ENCODE data around the gene H6PD. TPM values are rescaled to one million over a fixed set of nuclear protein-coding genes. Genes with fewer than 3 reads are reported as not detected.

The H6PD gene
- total and polyA plus RNA-seq, 7 donors = 5.8 to 56.8 (median 23.4) TPM

- ATAC-seq (no peak), DNase-seq (peak in 1 of 2 donors; percentile 27)
- intact Hi-C loops (cut with DNase I) = loop anchor here (2.0 to 5.0 kb wide), 3 partner anchors 189 to 224 kb away; no protein-coding TSS in a partner anchor
- Histone ChIP-seq H3K27ac (no peak overlapping the region), H3K4me1 (peaks cover 42% of the 10 kb centered on the region), H3K27me3 (ENCODE audit: insufficient read depth in 3 of 3, low read length in 2 of 3) (no peaks in the 10 kb centered on the region), H3K4me3 (no peak overlapping the region), H3K9me3 (no peaks in the 10 kb centered on the region), H3K36me3 (ENCODE audit: insufficient read depth in 1 of 2, low read depth in 1 of 2) (peaks cover 0 to 50% of the 10 kb centered on the region in 2 donors)
- 90 to 93% (median 92%) methylated on average over 7 of the region's 7 CpGs for WGBS, 3 donors
- TF ChIP-seq CTCF (IDR thresholded peaks at IDR 0.05) = no peak
These were observed 33.4 kb downstream of the H6PD start for GRCh38 chr1:9267827-9268581.

- 72 to 79% (median 78%) methylated on average over 17 of the region's 17 CpGs for WGBS, 3 donors
- Histone ChIP-seq H3K4me3 (no peak overlapping the region), H3K9me3 (no peaks in the 10 kb centered on the region), H3K36me3 (ENCODE audit: insufficient read depth in 1 of 2, low read depth in 1 of 2) (peaks cover 0 to 39% of the 10 kb centered on the region in 2 donors), H3K27ac (no peak overlapping the region), H3K4me1 (peaks cover 34% of the 10 kb centered on the region), H3K27me3 (ENCODE audit: insufficient read depth in 3 of 3, low read length in 2 of 3) (no peaks in the 10 kb centered on the region)
- DNase-seq = peak in 1 of 2 donors; percentile 43
- ATAC-seq = peak in 1 of 4 donors; percentile 21
- intact Hi-C loops (cut with DNase I) = loop anchor here (5.0 kb wide), 2 partner anchors 188 to 223 kb away; no protein-coding TSS in a partner anchor
- TF ChIP-seq CTCF (IDR thresholded peaks at IDR 0.05) = no peak
These were observed 34.5 kb downstream of the H6PD start for GRCh38 chr1:9269078-9269501.

- 34 to 72% (median 38%) methylated on average over 12 of the region's 12 CpGs for WGBS, 3 donors
- intact Hi-C loops (cut with DNase I) = loop anchor here (5.0 kb wide), 2 partner anchors 188 to 223 kb away; no protein-coding TSS in a partner anchor
- peak in 1 of 2 donors; percentile 67 for DNase-seq
These were observed 35.1 kb downstream of the H6PD start for GRCh38 chr1:9269721-9270120.

GRCh38 chr1:9270290-9270883 is 35.8 kb downstream of the H6PD start:
- ATAC-seq (peak; percentile 34 to 71 (median 67)), DNase-seq (peak in 1 of 2 donors; percentile 86)
- Histone ChIP-seq H3K4me1 (peaks cover 33% of the 10 kb centered on the region), H3K36me3 (ENCODE audit: insufficient read depth in 1 of 2, low read depth in 1 of 2) (peaks cover 0 to 26% of the 10 kb centered on the region in 2 donors), H3K4me3 (no peak overlapping the region), H3K27me3 (ENCODE audit: insufficient read depth in 3 of 3, low read length in 2 of 3) (no peaks in the 10 kb centered on the region), H3K9me3 (no peaks in the 10 kb centered on the region), H3K27ac (peak overlapping the region; percentile 39)
- 36 to 61% (median 42%) methylated on average over 15 of the region's 15 CpGs for WGBS, 3 donors
- TF ChIP-seq CTCF (IDR thresholded peaks at IDR 0.05) = no peak
- intact Hi-C loops (cut with DNase I) = no loop called here

More at GRCh38 chr1:9269721-9270120, 35.1 kb downstream of the H6PD start:
- H3K27ac ChIP-seq = peak overlapping the region; percentile 39
- TF ChIP-seq CTCF (IDR thresholded peaks at IDR 0.05) = no peak
- peak; percentile 31 to 58 (median 42) for ATAC-seq
- H3K4me3 ChIP-seq = no peak overlapping the region
- peaks cover 29% of the 10 kb centered on the region for H3K4me1 ChIP-seq
- H3K36me3 ChIP-seq (ENCODE audit: insufficient read depth in 1 of 2, low read depth in 1 of 2) = peaks cover 0 to 33% of the 10 kb centered on the region in 2 donors
- H3K9me3 ChIP-seq = no peaks in the 10 kb centered on the region
- no peaks in the 10 kb centered on the region for H3K27me3 ChIP-seq (ENCODE audit: insufficient read depth in 3 of 3, low read length in 2 of 3)
